ENCODE measurements around the gene SLC12A2.

DNA sequence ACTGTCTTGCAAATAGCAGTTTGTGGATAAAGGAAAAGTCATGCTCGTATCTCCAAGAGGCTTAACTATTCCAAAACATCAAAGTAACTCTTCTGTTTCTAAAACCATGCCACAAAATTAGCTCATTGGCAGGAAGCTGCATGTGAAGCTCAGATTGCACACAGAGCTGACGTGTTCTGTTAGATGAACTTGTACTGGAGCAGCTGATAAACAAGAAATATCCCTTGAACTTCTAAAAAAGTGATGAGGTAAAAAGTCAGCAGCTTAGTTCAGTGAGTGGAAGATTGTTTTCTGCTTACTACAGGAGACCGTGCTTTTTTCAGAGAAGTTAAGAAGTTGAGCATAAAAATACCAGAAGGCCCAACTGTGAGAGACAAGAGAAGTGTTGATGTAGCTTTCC, 113.2 kb downstream of the SLC12A2 start:
- TF ChIP-seq, protein P1, sequence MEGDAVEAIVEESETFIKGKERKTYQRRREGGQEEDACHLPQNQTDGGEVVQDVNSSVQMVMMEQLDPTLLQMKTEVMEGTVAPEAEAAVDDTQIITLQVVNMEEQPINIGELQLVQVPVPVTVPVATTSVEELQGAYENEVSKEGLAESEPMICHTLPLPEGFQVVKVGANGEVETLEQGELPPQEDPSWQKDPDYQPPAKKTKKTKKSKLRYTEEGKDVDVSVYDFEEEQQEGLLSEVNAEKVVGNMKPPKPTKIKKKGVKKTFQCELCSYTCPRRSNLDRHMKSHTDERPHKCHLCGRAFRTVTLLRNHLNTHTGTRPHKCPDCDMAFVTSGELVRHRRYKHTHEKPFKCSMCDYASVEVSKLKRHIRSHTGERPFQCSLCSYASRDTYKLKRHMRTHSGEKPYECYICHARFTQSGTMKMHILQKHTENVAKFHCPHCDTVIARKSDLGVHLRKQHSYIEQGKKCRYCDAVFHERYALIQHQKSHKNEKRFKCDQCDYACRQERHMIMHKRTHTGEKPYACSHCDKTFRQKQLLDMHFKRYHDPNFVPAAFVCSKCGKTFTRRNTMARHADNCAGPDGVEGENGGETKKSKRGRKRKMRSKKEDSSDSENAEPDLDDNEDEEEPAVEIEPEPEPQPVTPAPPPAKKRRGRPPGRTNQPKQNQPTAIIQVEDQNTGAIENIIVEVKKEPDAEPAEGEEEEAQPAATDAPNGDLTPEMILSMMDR (optimal IDR thresholded peaks at IDR 0.05 in 1 of 3, IDR thresholded peaks at IDR 0.05 in 1 of 3, conservative IDR thresholded peaks at IDR 0.05 in 1 of 3; ENCODE audit: extremely low read depth in 1 of 3, insufficient read depth in 2 of 3, low read length in 3 of 3) = no peak
- no peak for TF ChIP-seq EZH2 (IDR thresholded peaks at IDR 0.05; ENCODE audit: low read length)

All from keratinocyte (primary cell).